MM.1S (cell line): ENCODE data around the gene ZNF581.

Source experiments
- EZH2 ChIP-seq: fragments of 300-600 bp; sonication (generic); optimal IDR thresholded peaks from 2 replicates; pipeline ENCODE3; 2017; ENCODE audit warnings: low read depth, mild to moderate bottlenecking, antibody characterized with exemption, low read length, mixed read lengths
- TF ChIP-seq, protein P1 (sequence below): fragments of 300-600 bp; sonication (generic); IDR thresholded peaks from 2 replicates; pipeline ENCODE4 v1.5.1; 2016; ENCODE audit warnings: antibody characterized with exemption, low read length, mixed read lengths

DNA sequence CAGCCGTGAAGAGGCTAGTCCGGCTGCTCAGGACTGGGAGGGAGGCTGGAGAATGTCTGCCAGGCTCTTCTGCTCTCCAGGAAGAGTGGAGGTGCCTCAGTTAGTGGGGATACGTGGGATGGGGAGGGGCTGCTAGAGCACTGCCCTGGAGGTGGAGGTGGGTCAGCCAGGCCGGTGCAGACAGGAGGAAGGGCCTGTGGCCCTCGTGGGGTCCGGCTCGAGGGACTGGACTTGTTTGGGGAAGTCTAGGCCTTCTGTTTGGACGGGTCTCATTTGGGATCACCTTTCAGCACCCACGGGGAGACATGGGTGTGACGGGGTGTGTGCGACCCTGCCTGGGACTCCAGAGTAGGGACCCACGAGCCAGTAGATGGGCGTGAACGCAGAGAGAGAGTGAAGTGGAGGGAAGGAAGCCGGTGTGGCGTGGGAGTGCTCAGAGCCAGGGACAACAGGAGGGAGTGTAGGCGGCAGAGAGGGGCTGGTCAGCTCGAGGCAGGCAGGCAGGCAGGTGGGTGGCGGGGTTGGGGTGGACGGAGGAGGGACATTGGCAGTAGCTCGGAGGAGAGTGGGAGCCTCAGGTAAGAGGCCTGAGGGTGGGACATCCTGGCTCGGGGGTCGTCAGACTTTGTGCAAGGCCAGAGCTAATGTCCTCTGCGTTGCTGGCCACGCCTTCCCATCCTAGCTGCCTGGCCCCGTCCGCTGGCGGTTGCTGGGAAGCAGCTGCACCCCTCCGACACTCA lies 43.0 kb downstream of the ZNF581 start:
- TF ChIP-seq, protein P1, sequence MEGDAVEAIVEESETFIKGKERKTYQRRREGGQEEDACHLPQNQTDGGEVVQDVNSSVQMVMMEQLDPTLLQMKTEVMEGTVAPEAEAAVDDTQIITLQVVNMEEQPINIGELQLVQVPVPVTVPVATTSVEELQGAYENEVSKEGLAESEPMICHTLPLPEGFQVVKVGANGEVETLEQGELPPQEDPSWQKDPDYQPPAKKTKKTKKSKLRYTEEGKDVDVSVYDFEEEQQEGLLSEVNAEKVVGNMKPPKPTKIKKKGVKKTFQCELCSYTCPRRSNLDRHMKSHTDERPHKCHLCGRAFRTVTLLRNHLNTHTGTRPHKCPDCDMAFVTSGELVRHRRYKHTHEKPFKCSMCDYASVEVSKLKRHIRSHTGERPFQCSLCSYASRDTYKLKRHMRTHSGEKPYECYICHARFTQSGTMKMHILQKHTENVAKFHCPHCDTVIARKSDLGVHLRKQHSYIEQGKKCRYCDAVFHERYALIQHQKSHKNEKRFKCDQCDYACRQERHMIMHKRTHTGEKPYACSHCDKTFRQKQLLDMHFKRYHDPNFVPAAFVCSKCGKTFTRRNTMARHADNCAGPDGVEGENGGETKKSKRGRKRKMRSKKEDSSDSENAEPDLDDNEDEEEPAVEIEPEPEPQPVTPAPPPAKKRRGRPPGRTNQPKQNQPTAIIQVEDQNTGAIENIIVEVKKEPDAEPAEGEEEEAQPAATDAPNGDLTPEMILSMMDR, result no peak
- no peak for TF ChIP-seq EZH2
